ENCODE data around the gene CDYL2.
"Not testable (repeated sequence)": the region's sequence is repeated elsewhere in the genome, so short reads cannot be mapped to it uniquely, and the experiment has no call there.

Gene CDYL2, protein sequence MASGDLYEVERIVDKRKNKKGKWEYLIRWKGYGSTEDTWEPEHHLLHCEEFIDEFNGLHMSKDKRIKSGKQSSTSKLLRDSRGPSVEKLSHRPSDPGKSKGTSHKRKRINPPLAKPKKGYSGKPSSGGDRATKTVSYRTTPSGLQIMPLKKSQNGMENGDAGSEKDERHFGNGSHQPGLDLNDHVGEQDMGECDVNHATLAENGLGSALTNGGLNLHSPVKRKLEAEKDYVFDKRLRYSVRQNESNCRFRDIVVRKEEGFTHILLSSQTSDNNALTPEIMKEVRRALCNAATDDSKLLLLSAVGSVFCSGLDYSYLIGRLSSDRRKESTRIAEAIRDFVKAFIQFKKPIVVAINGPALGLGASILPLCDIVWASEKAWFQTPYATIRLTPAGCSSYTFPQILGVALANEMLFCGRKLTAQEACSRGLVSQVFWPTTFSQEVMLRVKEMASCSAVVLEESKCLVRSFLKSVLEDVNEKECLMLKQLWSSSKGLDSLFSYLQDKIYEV

DNA sequence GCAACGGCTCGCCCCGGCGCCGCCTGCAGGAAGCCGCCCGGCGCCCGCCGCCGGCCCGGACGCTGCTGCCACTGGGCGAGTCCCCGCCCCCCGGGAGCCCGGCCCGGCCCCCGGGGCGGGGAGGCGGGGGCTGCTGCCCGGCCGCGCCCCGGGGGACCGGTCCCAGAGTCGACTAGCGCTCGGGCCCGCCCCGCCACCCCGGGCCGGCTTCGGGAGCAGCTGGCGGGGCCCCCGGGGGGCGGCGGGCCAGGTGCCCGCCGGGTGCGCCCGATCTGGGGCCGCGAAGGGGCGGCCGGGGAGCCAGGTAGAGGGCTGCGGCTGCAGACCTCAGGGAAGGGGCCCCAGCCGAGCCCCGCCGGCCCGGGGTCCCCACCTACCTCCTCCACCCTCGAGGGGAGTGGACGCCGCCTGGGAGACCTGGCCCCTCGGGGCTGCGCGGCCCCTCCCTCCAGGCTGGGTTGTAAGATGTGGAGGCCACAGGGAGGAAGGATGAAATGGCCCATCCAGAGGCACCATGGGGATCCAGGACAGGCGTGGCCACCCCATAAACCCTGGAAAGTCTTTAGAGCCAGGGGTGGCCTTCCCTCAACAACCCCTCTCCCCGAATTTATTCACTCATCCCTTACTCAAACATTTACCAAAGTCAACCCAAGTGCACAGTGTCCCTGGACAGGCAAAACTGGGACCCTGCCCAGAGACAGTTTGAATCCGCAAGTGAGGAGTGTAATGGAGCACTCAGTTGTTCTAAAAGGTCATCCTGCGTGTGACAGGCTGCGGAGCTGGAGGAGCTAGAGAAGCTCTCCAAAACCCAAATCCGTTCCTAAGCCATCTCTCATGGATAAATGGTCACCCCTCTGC is at the start of gene CDYL2:
Gene CDYL2 (minus strand): TSS at position 73 of the 858 bp plus-strand sequence. CDS start 425 bp downstream, outside the sequence.
- no peak for DNase-seq

GRCh38 chr16:80852261-80852872 is 48.0 kb upstream of the CDYL2 start:
- DNase-seq: no peak

- DNase-seq: no peak
Observed at GRCh38 chr16:80851831-80852230, 47.4 kb upstream of the CDYL2 start.

DNA sequence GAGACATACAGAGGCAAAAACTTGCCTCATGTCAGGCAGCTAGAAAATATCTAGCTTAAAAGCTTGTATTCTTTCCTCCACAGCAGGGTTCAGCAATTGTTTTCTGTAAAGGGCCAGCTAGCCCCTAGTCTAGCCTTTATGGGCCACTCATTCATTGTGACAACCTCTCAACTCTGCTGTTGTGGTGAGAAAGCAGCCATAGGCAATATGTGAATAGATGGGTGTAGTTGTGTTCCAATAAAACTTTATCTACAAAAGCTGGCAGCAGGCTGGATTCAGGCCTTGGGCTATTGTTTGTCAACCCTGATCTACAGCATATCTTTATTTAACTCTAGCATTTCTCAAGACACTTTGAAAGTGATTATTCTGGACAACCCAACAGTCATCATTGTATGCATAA is 46.4 kb upstream of the CDYL2 start:
- no peak for DNase-seq

DNA sequence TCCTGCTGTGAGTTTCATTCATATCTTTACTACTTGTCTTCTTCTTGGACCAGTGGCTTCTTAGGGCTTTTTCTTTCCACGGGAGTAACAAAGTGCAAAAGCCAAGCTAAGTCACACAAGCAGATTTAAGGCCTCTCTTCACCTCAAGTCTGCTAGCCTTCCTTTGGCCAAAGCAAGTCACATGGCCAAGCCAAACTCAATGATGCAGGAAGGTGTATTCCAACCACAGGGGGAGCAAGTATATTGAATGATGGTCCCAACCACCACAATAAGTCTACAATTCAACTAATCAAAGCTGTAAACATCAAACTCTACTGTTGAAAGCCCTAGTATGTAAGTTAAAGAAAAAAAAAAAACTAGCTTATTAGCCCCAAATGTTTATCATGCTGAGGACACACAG is 44.5 kb upstream of the CDYL2 start:
- DNase-seq: no peak

- no peak for DNase-seq
Observed at GRCh38 chr16:80846680-80847079, 42.3 kb upstream of the CDYL2 start.

- no peak for DNase-seq
Observed at GRCh38 chr16:80846275-80846674, 41.9 kb upstream of the CDYL2 start.

GRCh38 chr16:80844395-80844794 is 40.0 kb upstream of the CDYL2 start:
- DNase-seq: no peak

DNA sequence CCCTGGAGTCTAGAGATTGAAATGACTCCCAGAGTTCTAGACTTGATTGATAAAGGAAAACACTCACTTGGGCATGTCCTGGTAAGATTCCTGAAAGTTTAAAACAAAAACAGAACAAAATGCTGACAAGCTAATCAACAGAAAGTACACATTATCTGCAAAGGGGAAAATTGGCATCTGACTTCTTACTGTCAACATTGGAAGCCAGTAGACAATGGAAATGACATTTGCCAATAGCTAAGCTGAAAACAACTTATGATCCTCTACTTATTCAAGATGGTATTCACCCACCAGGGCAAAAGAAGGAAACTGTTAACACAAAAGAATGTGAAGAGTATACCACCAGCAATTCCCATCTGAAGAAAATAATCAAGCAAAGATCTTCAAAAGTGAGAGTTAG is 36.8 kb upstream of the CDYL2 start:
- no peak for DNase-seq

- no peak for DNase-seq
Observed at GRCh38 chr16:80837533-80838147, 33.2 kb upstream of the CDYL2 start.

DNA sequence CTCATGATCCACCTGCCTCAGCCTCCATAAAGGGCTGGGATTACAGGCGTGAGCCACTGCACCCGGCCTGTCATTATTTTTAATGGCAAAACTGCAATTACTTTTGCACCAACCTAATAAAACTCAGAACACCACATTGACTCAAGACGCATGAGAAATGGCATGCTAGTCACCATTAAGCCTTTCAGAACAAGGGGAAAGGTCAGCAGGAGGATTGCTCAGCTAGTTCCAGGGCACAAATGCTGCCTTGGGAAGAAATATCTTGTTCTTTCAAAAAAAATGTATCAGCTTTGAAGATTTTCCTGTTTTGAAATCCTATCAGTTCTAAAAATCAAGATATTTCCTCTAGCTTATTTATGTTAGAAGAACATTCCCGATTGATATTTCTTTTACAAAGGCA is 32.4 kb upstream of the CDYL2 start:
- no peak for DNase-seq

DNA sequence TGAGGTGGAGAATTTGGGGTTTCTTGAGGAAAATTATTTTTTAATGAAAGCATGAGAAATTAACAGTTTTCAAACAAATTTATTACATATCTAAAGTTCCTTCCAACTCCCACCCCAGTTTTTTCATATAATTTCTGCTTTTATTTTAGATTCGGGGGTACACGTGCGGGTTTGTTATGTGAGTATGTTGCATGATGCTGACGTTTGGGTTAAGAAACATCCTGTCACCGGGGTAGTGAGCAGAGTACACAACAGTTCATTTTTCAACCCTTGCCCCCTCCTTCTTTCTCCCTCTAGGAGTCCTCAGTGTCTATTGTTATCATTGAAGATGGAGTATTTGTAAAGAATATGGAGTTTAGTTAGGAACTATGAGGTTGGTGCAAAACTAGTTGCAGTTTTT is 31.8 kb upstream of the CDYL2 start:
- no peak for DNase-seq

GRCh38 chr16:80831039-80831438 is 26.6 kb upstream of the CDYL2 start:
- DNase-seq: no peak

- no peak for DNase-seq
Observed at GRCh38 chr16:80828495-80828894, 24.1 kb upstream of the CDYL2 start.

DNA sequence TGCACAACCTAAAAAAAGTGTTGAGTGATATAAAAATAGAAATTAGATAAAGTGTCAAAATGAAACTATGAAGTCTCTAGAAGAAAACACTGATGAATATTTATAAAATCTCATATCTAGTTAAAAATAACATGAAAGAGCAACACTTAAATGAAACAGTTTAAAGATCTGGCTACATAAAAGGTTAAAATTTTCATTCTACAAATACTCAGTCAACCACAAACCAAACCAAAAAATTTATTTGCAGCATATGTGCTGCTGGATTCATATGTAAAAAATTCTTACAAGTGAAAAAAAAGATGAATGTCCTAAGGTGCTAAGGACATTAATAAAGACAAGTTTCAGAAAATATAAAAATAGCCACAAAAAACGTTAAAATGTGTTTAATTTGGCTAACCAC is 22.6 kb upstream of the CDYL2 start:
- no peak for DNase-seq

DNA sequence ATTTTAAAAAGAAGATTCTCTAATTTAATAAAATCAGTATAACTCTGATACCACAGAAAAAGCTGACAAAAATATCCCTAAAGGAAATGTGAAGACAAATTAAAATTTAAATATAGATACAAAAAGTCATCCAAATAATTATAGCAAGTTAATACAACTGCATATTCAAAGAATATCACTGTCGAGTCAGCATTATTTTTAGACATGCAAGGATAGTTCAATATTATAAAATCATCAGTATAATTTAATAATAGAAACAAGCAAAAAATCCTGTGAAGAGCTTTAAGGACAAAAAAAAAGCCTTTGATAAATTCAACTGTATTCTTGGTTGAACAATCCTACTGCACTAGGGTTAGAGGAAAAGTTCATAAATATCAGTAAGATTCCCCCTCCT is 21.0 kb upstream of the CDYL2 start:
- DNase-seq: no peak

DNA sequence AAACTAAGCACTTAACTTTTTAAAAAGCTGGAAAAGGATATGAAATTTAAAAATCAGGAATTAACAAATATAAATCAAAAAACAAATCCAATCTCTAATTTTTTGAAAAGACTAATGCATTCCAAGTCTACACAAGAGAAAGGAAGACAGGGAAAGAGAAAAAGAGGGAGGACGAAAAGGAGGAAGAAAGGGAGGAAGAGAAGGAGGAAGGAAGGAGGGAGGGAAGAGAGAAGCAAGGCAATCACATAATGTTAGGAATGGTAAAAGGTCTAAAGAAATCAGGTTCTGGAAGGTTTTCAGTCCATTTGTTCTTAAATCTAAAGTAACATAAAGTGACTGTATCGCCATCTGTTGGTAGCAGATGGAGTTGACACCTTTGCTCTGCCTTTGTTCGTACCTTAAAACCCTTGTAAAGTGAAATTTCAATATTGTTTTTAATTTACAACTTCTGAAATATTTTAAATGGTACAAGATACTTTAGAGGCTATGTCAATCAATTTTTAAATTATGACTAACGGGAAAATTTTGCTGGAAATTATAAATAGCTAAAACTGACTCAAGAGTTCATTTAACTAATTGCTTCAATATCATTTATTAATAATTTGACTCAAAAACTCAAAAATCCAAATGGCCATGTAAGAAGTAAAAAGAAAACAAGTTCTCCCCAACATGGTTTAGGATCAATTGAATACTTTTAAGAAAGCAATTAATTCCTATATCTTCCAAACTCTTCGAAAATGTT is 20.4 kb upstream of the CDYL2 start:
- DNase-seq: peak; percentile 23

- DNase-seq: no peak
Observed at GRCh38 chr16:80819988-80820387, 15.6 kb upstream of the CDYL2 start.

DNA sequence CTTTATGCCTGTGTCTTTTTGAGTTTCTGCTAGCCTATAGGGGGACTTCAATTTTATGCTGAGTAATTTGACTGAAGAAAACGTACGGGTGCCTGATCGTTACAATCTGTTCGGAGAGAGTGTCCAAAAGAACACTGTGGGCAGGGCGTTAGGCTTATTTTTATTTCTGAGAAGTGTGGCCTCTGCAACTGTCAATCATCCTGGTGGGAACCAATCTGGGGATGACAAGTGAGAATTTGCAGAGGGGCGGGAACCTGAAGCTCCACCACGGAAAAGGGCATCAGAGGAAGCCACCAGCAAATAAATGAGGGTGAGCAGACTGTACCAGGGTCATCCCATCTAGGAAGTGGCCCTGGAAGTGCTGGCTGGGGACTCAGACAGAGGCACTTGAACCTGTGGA is 12.0 kb upstream of the CDYL2 start:
- no peak for DNase-seq

GRCh38 chr16:80815278-80815677 is 10.9 kb upstream of the CDYL2 start:
- DNase-seq: not testable (repeated sequence)

DNA sequence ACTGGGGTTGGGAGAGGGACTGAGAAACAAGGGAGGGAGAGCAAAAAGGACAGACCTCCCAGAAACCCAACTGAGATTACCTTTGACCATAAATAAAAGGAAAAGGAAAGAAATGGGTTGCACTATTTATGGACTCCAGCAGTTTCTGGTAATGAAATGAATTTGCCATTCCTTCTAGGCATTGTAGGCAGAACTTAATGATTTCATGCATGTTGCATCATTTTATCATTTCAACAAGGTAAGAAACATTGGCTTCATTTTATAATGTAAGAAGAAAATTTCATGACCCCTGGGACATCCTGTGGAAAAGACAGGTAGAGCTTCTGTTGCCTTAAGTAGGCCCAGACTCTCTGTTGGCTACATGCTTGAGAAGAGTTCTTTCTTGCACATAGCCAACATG is 8.2 kb upstream of the CDYL2 start:
- DNase-seq: no peak

DNA sequence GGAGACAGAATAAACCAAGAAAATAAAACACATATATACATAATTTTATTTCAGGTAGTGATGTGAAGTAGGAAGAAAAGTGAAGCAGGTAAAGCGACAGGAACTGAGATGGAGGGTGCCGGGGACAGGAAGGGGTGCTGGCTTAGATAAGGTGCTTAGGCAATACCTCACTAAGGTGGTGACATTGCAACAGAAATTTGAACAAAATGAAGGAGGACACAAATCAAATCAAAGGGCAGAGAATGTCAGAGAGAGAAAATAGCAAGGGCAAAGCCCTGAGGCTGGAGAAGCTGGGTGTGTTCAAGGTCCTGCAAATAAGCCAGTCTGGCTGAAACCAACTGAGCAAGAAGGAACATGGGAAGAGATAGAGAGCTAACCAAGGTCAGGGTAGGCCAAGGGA is 5.0 kb upstream of the CDYL2 start:
- no peak for DNase-seq
